ENCODE results near the gene ALMS1. TPM values are rescaled to one million over a fixed set of nuclear protein-coding genes. Genes with fewer than 3 reads are reported as not detected.

The ALMS1 gene
- total and polyA plus RNA-seq, 9 of the 15 experiments (the other 6 are each of a cell fraction or from before 2014, with no cell fraction given): 1.4 to 26.3 (median 13.6) TPM

DNA sequence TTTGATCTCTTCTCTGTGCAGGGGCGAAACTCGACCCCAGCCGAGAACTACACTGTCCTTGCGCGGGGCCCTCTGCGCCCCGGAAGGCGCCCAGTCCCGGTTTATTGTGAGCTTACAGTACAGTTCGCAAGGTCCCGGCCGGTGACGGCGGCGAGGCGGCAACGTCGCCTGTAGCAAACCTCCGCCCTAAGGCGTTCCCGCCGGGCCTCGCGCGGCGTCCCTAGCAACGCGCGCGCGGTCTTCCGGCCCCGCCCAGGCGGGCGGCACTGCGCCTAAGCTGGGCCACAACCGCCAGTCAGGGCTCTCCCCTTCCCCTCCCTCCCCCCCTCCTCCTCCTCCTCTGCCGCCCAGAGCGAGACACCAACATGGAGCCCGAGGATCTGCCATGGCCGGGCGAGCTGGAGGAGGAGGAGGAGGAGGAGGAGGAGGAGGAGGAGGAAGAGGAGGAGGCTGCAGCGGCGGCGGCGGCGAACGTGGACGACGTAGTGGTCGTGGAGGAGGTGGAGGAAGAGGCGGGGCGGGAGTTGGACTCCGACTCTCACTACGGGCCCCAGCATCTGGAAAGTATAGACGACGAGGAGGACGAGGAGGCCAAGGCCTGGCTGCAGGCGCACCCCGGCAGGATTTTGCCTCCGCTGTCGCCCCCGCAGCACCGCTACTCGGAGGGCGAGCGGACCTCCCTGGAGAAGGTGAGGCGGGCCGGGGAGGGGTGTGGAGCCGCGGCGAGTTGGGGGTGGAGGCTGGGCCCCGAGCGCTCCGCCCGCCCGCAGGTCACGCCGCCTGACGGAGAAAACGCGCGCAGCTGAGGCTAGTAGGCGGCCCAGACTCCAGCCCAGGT, at the start of gene ALMS1 (continued):
- TF ChIP-seq STAT6 (CRISPR knock-in tag; IDR thresholded peaks at IDR 0.05): no peak
- no peak for TF ChIP-seq MCM7 (IDR thresholded peaks at IDR 0.05)
- TF ChIP-seq, protein P1, sequence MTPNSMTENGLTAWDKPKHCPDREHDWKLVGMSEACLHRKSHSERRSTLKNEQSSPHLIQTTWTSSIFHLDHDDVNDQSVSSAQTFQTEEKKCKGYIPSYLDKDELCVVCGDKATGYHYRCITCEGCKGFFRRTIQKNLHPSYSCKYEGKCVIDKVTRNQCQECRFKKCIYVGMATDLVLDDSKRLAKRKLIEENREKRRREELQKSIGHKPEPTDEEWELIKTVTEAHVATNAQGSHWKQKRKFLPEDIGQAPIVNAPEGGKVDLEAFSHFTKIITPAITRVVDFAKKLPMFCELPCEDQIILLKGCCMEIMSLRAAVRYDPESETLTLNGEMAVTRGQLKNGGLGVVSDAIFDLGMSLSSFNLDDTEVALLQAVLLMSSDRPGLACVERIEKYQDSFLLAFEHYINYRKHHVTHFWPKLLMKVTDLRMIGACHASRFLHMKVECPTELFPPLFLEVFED (CRISPR knock-in tag; conservative IDR thresholded peaks at IDR 0.05): no peak
- TF ChIP-seq TFE3 (CRISPR knock-in tag; IDR thresholded peaks at IDR 0.05): no peak
- no peak for TF ChIP-seq ZNF77 (CRISPR knock-in tag; IDR thresholded peaks at IDR 0.05)
- TF ChIP-seq, protein P2, sequence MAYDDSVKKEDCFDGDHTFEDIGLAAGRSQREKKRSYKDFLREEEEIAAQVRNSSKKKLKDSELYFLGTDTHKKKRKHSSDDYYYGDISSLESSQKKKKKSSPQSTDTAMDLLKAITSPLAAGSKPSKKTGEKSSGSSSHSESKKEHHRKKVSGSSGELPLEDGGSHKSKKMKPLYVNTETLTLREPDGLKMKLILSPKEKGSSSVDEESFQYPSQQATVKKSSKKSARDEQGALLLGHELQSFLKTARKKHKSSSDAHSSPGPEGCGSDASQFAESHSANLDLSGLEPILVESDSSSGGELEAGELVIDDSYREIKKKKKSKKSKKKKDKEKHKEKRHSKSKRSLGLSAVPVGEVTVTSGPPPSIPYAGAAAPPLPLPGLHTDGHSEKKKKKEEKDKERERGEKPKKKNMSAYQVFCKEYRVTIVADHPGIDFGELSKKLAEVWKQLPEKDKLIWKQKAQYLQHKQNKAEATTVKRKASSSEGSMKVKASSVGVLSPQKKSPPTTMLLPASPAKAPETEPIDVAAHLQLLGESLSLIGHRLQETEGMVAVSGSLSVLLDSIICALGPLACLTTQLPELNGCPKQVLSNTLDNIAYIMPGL (CRISPR knock-in tag; IDR thresholded peaks at IDR 0.05): 0 out of 2 replicates have a peak, but pooled peaks have one; percentile 62
- TF ChIP-seq HIVEP1 (CRISPR knock-in tag; IDR thresholded peaks at IDR 0.05): no peak
- TF ChIP-seq ZNF140 (CRISPR knock-in tag; IDR thresholded peaks at IDR 0.05): no peak
- TF ChIP-seq, protein P3, sequence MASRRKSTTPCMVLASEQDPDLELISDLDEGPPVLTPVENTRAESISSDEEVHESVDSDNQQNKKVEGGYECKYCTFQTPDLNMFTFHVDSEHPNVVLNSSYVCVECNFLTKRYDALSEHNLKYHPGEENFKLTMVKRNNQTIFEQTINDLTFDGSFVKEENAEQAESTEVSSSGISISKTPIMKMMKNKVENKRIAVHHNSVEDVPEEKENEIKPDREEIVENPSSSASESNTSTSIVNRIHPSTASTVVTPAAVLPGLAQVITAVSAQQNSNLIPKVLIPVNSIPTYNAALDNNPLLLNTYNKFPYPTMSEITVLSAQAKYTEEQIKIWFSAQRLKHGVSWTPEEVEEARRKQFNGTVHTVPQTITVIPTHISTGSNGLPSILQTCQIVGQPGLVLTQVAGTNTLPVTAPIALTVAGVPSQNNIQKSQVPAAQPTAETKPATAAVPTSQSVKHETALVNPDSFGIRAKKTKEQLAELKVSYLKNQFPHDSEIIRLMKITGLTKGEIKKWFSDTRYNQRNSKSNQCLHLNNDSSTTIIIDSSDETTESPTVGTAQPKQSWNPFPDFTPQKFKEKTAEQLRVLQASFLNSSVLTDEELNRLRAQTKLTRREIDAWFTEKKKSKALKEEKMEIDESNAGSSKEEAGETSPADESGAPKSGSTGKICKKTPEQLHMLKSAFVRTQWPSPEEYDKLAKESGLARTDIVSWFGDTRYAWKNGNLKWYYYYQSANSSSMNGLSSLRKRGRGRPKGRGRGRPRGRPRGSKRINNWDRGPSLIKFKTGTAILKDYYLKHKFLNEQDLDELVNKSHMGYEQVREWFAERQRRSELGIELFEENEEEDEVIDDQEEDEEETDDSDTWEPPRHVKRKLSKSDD (conservative IDR thresholded peaks at IDR 0.05; ENCODE audit: low read length): no peak
- TF ChIP-seq MEIS2 (IDR thresholded peaks at IDR 0.05; ENCODE audit: partially characterized antibody): no peak
- no peak for TF ChIP-seq ZBTB17 (CRISPR knock-in tag; IDR thresholded peaks at IDR 0.05)
- no peak for TF ChIP-seq GTF2E2 (tag; IDR thresholded peaks at IDR 0.05)
- TF ChIP-seq, protein P4, sequence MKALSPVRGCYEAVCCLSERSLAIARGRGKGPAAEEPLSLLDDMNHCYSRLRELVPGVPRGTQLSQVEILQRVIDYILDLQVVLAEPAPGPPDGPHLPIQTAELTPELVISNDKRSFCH (CRISPR knock-in tag; IDR thresholded peaks at IDR 0.05): no peak
- TF ChIP-seq, protein P4 (tag; IDR thresholded peaks at IDR 0.05): no peak
- TF ChIP-seq MAFK (IDR thresholded peaks at IDR 0.05; ENCODE audit: low read length): no peak
- no peak for TF ChIP-seq SMAD2 (IDR thresholded peaks at IDR 0.05; ENCODE audit: low read depth, low read length)
- TF ChIP-seq MEF2D (tag; conservative IDR thresholded peaks at IDR 0.05; ENCODE audit: low read depth): no peak
- no peak for TF ChIP-seq SMARCA5 (IDR thresholded peaks at IDR 0.05)

All from K562 (cell line).